Stimulated activated naive CD8-positive, alpha-beta T cell treated with anti-CD3 and anti-CD28 coated beads, Interleukin-15, amount 100 ng/mL, for 72 hours (primary cell): ENCODE results near the gene RPL10.

ENCODE experiments used
- ATAC-seq: fragments of 150-1000 bp; cut with Tn5 transposase; 2 replicates; pipeline ENCODE4 v1.10.0; 2021; ENCODE audit warnings: mild to moderate bottlenecking, moderate library complexity
- DNase-seq, 2 donors: peaks; one replicate each; pipeline ENCODE4 v3.0.0; 2021 to 2022
- H3K27ac Mint-ChIP-seq, 2 donors: one replicate each; pipeline ENCODE4 v1.8.0; 2022; ENCODE audit warnings: mild to moderate bottlenecking in 2 of 2, mixed read lengths in 2 of 2, moderate library complexity in 2 of 2
- H3K27me3 Mint-ChIP-seq: one replicate; pipeline ENCODE4 v1.8.0; 2022; ENCODE audit warnings: mixed read lengths
- H3K4me1 Mint-ChIP-seq: one replicate; pipeline ENCODE4 v1.8.0; 2022; ENCODE audit warnings: mild to moderate bottlenecking, mixed read lengths
- H3K4me3 Mint-ChIP-seq, 2 donors: one replicate each; pipeline ENCODE4 v1.8.0; 2022; ENCODE audit warnings: mild to moderate bottlenecking in 2 of 2, mixed read lengths in 2 of 2, moderate library complexity in 1 of 2
- H3K9me3 Mint-ChIP-seq, 2 donors: one replicate each; pipeline ENCODE4 v1.8.0; 2022; ENCODE audit warnings: mixed read lengths in 2 of 2

The RPL10 gene

GRCh38 chrX:154357205-154357604 is 41.0 kb upstream of the RPL10 start:
- Mint-ChIP-seq H3K27me3 (no peaks in the 10 kb centered on the region), H3K27ac (peak overlapping the region in 1 of 2 donors; percentile 74), H3K4me3 (peak overlapping the region in 1 of 2 donors; percentile 42), H3K4me1 (peaks cover 63% of the 10 kb centered on the region), H3K9me3 (no peaks in the 10 kb centered on the region)
- no peak for DNase-seq
- ATAC-seq: no peak

GRCh38 chrX:154358011-154358410 is 40.2 kb upstream of the RPL10 start:
- Mint-ChIP-seq H3K27ac (no peak overlapping the region), H3K4me3 (no peak overlapping the region), H3K4me1 (peaks cover 62% of the 10 kb centered on the region), H3K27me3 (no peaks in the 10 kb centered on the region), H3K9me3 (no peaks in the 10 kb centered on the region)
- no peak for ATAC-seq
- no peak for DNase-seq

- ATAC-seq (no peak), DNase-seq (no peak)
- H3K4me3 Mint-ChIP-seq: no peak overlapping the region
- H3K9me3 Mint-ChIP-seq: no peaks in the 10 kb centered on the region
- H3K4me1 Mint-ChIP-seq: peaks cover 54% of the 10 kb centered on the region
- peak overlapping the region in 1 of 2 donors; percentile 19 for H3K27ac Mint-ChIP-seq
- no peaks in the 10 kb centered on the region for H3K27me3 Mint-ChIP-seq
Observed at GRCh38 chrX:154358829-154359228, 39.3 kb upstream of the RPL10 start.

- H3K4me3 Mint-ChIP-seq: no peak overlapping the region
- H3K27me3 Mint-ChIP-seq: no peaks in the 10 kb centered on the region
- peaks cover 47% of the 10 kb centered on the region for H3K4me1 Mint-ChIP-seq
- DNase-seq (no peak), ATAC-seq (no peak)
- no peak overlapping the region for H3K27ac Mint-ChIP-seq
- H3K9me3 Mint-ChIP-seq: no peaks in the 10 kb centered on the region
Observed at GRCh38 chrX:154359362-154360154, 38.6 kb upstream of the RPL10 start.

GRCh38 chrX:154360155-154360713 is 37.9 kb upstream of the RPL10 start:
- Mint-ChIP-seq H3K4me1 (peaks cover 50% of the 10 kb centered on the region), H3K4me3 (no peak overlapping the region), H3K27me3 (no peaks in the 10 kb centered on the region), H3K27ac (peak overlapping the region in 1 of 2 donors; percentile 44), H3K9me3 (no peaks in the 10 kb centered on the region)
- DNase-seq (no peak), ATAC-seq (no peak)

- ATAC-seq (no peak), DNase-seq (no peak)
- no peak overlapping the region for H3K27ac Mint-ChIP-seq
- no peaks in the 10 kb centered on the region for H3K9me3 Mint-ChIP-seq
- peaks cover 32% of the 10 kb centered on the region for H3K4me1 Mint-ChIP-seq
- no peaks in the 10 kb centered on the region for H3K27me3 Mint-ChIP-seq
- no peak overlapping the region for H3K4me3 Mint-ChIP-seq
Observed at GRCh38 chrX:154362085-154362742, 36.0 kb upstream of the RPL10 start.

GRCh38 chrX:154363706-154364439 is 34.3 kb upstream of the RPL10 start:
- no peak for ATAC-seq
- Mint-ChIP-seq H3K27ac (no peak overlapping the region), H3K4me3 (no peak overlapping the region), H3K27me3 (no peaks in the 10 kb centered on the region), H3K9me3 (no peaks in the 10 kb centered on the region), H3K4me1 (peaks cover 27% of the 10 kb centered on the region)
- DNase-seq: no peak

- no peaks in the 10 kb centered on the region for H3K9me3 Mint-ChIP-seq
- no peaks in the 10 kb centered on the region for H3K27me3 Mint-ChIP-seq
- DNase-seq: no peak
- H3K4me3 Mint-ChIP-seq: no peak overlapping the region
- peaks cover 24% of the 10 kb centered on the region for H3K4me1 Mint-ChIP-seq
- no peak for ATAC-seq
- no peak overlapping the region for H3K27ac Mint-ChIP-seq
Observed at GRCh38 chrX:154365052-154365600, 33.1 kb upstream of the RPL10 start.

- H3K4me3 Mint-ChIP-seq: no peak overlapping the region
- no peak for ATAC-seq
- H3K27me3 Mint-ChIP-seq: no peaks in the 10 kb centered on the region
- no peaks in the 10 kb centered on the region for H3K9me3 Mint-ChIP-seq
- H3K27ac Mint-ChIP-seq: peak overlapping the region; percentile 48 to 82
- H3K4me1 Mint-ChIP-seq: peaks cover 24% of the 10 kb centered on the region
- DNase-seq: no peak
Observed at GRCh38 chrX:154365997-154366665, 32.0 kb upstream of the RPL10 start.

- peaks cover 24% of the 10 kb centered on the region for H3K4me1 Mint-ChIP-seq
- H3K4me3 Mint-ChIP-seq: no peak overlapping the region
- no peaks in the 10 kb centered on the region for H3K27me3 Mint-ChIP-seq
- no peaks in the 10 kb centered on the region for H3K9me3 Mint-ChIP-seq
- no peak for ATAC-seq
- peak overlapping the region in 1 of 2 donors; percentile 67 for H3K27ac Mint-ChIP-seq
- DNase-seq: no peak
Observed at GRCh38 chrX:154366666-154367055, 31.5 kb upstream of the RPL10 start.

GRCh38 chrX:154367474-154368308 is 30.5 kb upstream of the RPL10 start:
- peaks cover 25% of the 10 kb centered on the region for H3K4me1 Mint-ChIP-seq
- peak overlapping the region; percentile 81 to 87 for H3K4me3 Mint-ChIP-seq
- ATAC-seq: no peak
- H3K27me3 Mint-ChIP-seq: no peaks in the 10 kb centered on the region
- H3K9me3 Mint-ChIP-seq: no peaks in the 10 kb centered on the region
- peak overlapping the region in 1 of 2 donors; percentile 97 for H3K27ac Mint-ChIP-seq
- DNase-seq: no peak

- H3K4me1 Mint-ChIP-seq: peaks cover 26% of the 10 kb centered on the region
- H3K27ac Mint-ChIP-seq: peak overlapping the region; percentile 76 to 97
- no peaks in the 10 kb centered on the region for H3K27me3 Mint-ChIP-seq
- peak; percentile 82 for ATAC-seq
- DNase-seq: peak; percentile 84 to 96
- peak overlapping the region; percentile 87 to 91 for H3K4me3 Mint-ChIP-seq
- no peaks in the 10 kb centered on the region for H3K9me3 Mint-ChIP-seq
Observed at GRCh38 chrX:154368630-154369448, 29.3 kb upstream of the RPL10 start.

GRCh38 chrX:154369449-154370299 is 28.5 kb upstream of the RPL10 start:
- ATAC-seq (peak; percentile 15), DNase-seq (peak; percentile 45 to 70)
- Mint-ChIP-seq H3K27me3 (no peaks in the 10 kb centered on the region), H3K4me1 (peaks cover 24% of the 10 kb centered on the region), H3K4me3 (peak overlapping the region; percentile 87 to 91), H3K9me3 (no peaks in the 10 kb centered on the region), H3K27ac (peak overlapping the region; percentile 91 to 92)
